GM23338 (cell line): Measurements from ENCODE around the gene TMEM273. TPM values are rescaled to one million over a fixed set of nuclear protein-coding genes. Genes with fewer than 3 reads are reported as not detected.

Experiments
- ATAC-seq: fragments of 200-7000 bp; cut with Tn5 transposase; 3 replicates; pipeline ENCODE4 v1.9.1; 2020
- DNase-seq: peaks from one replicate; pipeline ENCODE4 v3.0.0-alpha.2; 2015; ENCODE audit warnings: low spot score
- H2AFZ ChIP-seq: fragments of 200-600 bp; sonication (generic); 2 replicates; pipeline ENCODE4 v1.8.0; 2016; ENCODE audit warnings: antibody characterized with exemption, mild to moderate bottlenecking, moderate library complexity
- H3F3A ChIP-seq: fragments of 200-600 bp; sonication (generic); replicated peaks from 2 replicates; pipeline ENCODE4 v1.8.0; 2017; ENCODE audit warnings: antibody characterized with exemption, mixed run types, low read depth
- H3K27ac ChIP-seq: fragments of 200-600 bp; sonication (generic); 2 replicates; pipeline ENCODE4 v1.6.1; 2016; ENCODE audit warnings: low read depth
- H3K27me3 ChIP-seq: fragments of 200-600 bp; sonication (generic); 2 replicates; pipeline ENCODE4 v1.8.0; 2016; ENCODE audit warnings: mild to moderate bottlenecking, mixed run types, moderate library complexity; ENCODE audit not compliant: insufficient read depth
- H3K36me3 ChIP-seq: fragments of 200-600 bp; sonication (generic); 2 replicates; pipeline ENCODE4 v1.8.0; 2016; ENCODE audit warnings: mild to moderate bottlenecking; ENCODE audit not compliant: insufficient read depth
- H3K4me1 ChIP-seq: fragments of 200-600 bp; sonication (generic); 2 replicates; pipeline ENCODE4 v1.8.0; 2016; ENCODE audit warnings: mild to moderate bottlenecking, moderate library complexity; ENCODE audit not compliant: insufficient read depth
- H3K4me2 ChIP-seq: fragments of 200-600 bp; sonication (generic); 2 replicates; pipeline ENCODE4 v1.7.1; 2017; ENCODE audit warnings: mixed run types
- H3K4me3 ChIP-seq: fragments of 200-600 bp; sonication (generic); 2 replicates; pipeline ENCODE4 v1.6.1; 2016; ENCODE audit warnings: mixed run types
- H3K79me2 ChIP-seq: fragments of 200-600 bp; sonication (generic); replicated peaks from 2 replicates; pipeline ENCODE4 v1.8.0; 2017; ENCODE audit warnings: mild to moderate bottlenecking; ENCODE audit not compliant: insufficient read depth
- H3K9me2 ChIP-seq: fragments of 200-600 bp; sonication (generic); 2 replicates; pipeline ENCODE4 v1.8.0; 2017; ENCODE audit not compliant: insufficient read depth
- H4K20me1 ChIP-seq: fragments of 200-600 bp; sonication (generic); replicated peaks from 2 replicates; pipeline ENCODE4 v1.8.0; 2017; ENCODE audit warnings: mild to moderate bottlenecking; ENCODE audit not compliant: insufficient read depth
- H3K27ac Mint-ChIP-seq: 2 replicates; pipeline ENCODE4 v1.8.0; 2020; ENCODE audit warnings: inconsistent platforms, mild to moderate bottlenecking, moderate library complexity, mixed read lengths
- H3K27me3 Mint-ChIP-seq: 3 replicates; pipeline ENCODE4 v1.8.0; 2022; ENCODE audit warnings: low read depth, mild to moderate bottlenecking, moderate library complexity, mixed read lengths, inconsistent platforms; ENCODE audit not compliant: insufficient read depth, poor library complexity
- H3K36me3 Mint-ChIP-seq: 3 replicates; pipeline ENCODE4 v1.8.0; 2021; ENCODE audit warnings: low read depth, mild to moderate bottlenecking, inconsistent platforms, moderate library complexity, mixed read lengths
- H3K4me1 Mint-ChIP-seq: 3 replicates; pipeline ENCODE4 v1.8.0; 2020; ENCODE audit warnings: mild to moderate bottlenecking, inconsistent platforms, mixed read lengths
- H3K4me3 Mint-ChIP-seq: 3 replicates; pipeline ENCODE4 v1.8.0; 2021; ENCODE audit warnings: moderate library complexity, mild to moderate bottlenecking, inconsistent platforms, mixed read lengths
- H3K9me3 Mint-ChIP-seq: 3 replicates; pipeline ENCODE4 v1.8.0; 2020; ENCODE audit warnings: moderate library complexity, mild to moderate bottlenecking, inconsistent platforms, mixed read lengths
- CREB1 ChIP-seq: fragments of 250-450 bp; sonication (Bioruptor Pico); IDR thresholded peaks from 2 replicates; pipeline ENCODE4 v1.5.0; 2020; ENCODE audit warnings: low read depth, mild to moderate bottlenecking, moderate library complexity
- EZH2phosphoT487 ChIP-seq: fragments of 200-600 bp; sonication (generic); IDR thresholded peaks from one replicate; pipeline ENCODE4 v1.8.1; 2018; ENCODE audit warnings: antibody characterized with exemption; ENCODE audit not compliant: unreplicated experiment
- JUNB ChIP-seq: IDR thresholded peaks from one replicate; pipeline ENCODE4 v1.6.1; 2016; ENCODE audit warnings: antibody characterized with exemption; ENCODE audit not compliant: unreplicated experiment
- NANOG ChIP-seq: IDR thresholded peaks from 2 replicates; pipeline ENCODE4 v1.6.1; 2016; ENCODE audit warnings: antibody characterized with exemption, borderline replicate concordance
- POLR2AphosphoS5 ChIP-seq: IDR thresholded peaks from 2 replicates; pipeline ENCODE4 v1.6.1; 2016; ENCODE audit warnings: antibody characterized with exemption, low read depth
- STAT1 ChIP-seq: IDR thresholded peaks from one replicate; pipeline ENCODE4 v1.6.1; 2016; ENCODE audit warnings: antibody characterized with exemption; ENCODE audit not compliant: unreplicated experiment
- ZNF114 ChIP-seq: fragments of 250-450 bp; sonication (Bioruptor Pico); IDR thresholded peaks from 2 replicates; pipeline ENCODE4 v1.5.0; 2020; ENCODE audit warnings: mild to moderate bottlenecking, moderate library complexity
- ZNF331 ChIP-seq: fragments of 250-450 bp; sonication (Bioruptor Pico); IDR thresholded peaks from 2 replicates; pipeline ENCODE4 v1.5.0; 2020; ENCODE audit warnings: low read depth, mild to moderate bottlenecking, moderate library complexity
- polyA plus RNA-seq: library from polyadenylated mRNA; unstranded; fragments of >200 nt; fragmentation: Nextera tagmentation; extraction: Ambion mirVana; gene quantifications from 2 replicates; pipeline ENCODE4 v1.2.1, GENCODE V29; 2016
- total RNA-seq: library from RNA; depleted of rRNA; stranded (reverse); fragments of >200 nt; shearing (Covaris generic); gene quantifications from 2 replicates; pipeline ENCODE4 v1.2.3, GENCODE V29; 2014
- TF ChIP-seq, protein P1 (sequence below), 2 experiments: fragments of 200-600 bp in 1 of 2; sonication (generic) in 1 of 2; conservative IDR thresholded peaks; 2 replicates each; pipeline versions ENCODE4 v1.5.1 to v1.6.1; 2016 to 2017; ENCODE audit warnings: antibody characterized with exemption in 2 of 2, low read depth in 2 of 2, mild to moderate bottlenecking in 2 of 2, moderate library complexity in 1 of 2
- TF ChIP-seq, protein P2 (sequence below): IDR thresholded peaks from 2 replicates; pipeline ENCODE4 v1.6.1; 2016; ENCODE audit warnings: antibody characterized with exemption
- TF ChIP-seq, protein P3 (sequence below): IDR thresholded peaks from one replicate; pipeline ENCODE4 v1.6.1; 2018; ENCODE audit warnings: antibody characterized with exemption; ENCODE audit not compliant: unreplicated experiment
- TF ChIP-seq, protein P4 (sequence below): fragments of 250-450 bp; sonication (Bioruptor Pico); IDR thresholded peaks from 2 replicates; pipeline ENCODE4 v1.5.0; 2020; ENCODE audit warnings: mild to moderate bottlenecking, moderate library complexity

Gene TMEM273
- total and polyA plus RNA-seq, 2 experiments from 2014 or later: not detected

DNA sequence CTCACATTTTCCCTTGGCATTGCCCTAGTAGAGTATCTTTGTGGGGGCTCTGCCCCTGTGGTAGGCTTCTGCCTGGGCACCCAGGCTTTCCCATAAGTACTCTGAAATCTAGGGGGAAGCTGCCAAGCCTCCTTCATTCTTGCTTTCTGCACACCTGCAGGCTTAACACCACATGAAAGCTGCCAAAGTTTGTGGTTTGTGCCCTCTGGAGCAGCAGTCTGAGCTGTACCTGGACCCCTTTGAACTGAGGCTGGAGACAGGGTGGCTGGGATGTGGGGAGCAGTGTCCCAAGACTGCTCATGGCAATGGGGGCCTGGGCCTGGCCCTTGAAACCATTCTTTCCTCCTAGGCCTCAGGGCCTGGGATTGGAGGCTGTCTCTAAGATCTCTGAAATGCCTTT is 35.0 kb upstream of the TMEM273 start:
- TF ChIP-seq JUNB (no peak), EZH2phosphoT487 (no peak), CREB1 (CRISPR knock-in tag) (no peak), STAT1 (no peak), ZNF331 (CRISPR knock-in tag) (no peak), NANOG (no peak), ZNF114 (CRISPR knock-in tag) (no peak), POLR2AphosphoS5 (no peak)
- TF ChIP-seq, protein P1, sequence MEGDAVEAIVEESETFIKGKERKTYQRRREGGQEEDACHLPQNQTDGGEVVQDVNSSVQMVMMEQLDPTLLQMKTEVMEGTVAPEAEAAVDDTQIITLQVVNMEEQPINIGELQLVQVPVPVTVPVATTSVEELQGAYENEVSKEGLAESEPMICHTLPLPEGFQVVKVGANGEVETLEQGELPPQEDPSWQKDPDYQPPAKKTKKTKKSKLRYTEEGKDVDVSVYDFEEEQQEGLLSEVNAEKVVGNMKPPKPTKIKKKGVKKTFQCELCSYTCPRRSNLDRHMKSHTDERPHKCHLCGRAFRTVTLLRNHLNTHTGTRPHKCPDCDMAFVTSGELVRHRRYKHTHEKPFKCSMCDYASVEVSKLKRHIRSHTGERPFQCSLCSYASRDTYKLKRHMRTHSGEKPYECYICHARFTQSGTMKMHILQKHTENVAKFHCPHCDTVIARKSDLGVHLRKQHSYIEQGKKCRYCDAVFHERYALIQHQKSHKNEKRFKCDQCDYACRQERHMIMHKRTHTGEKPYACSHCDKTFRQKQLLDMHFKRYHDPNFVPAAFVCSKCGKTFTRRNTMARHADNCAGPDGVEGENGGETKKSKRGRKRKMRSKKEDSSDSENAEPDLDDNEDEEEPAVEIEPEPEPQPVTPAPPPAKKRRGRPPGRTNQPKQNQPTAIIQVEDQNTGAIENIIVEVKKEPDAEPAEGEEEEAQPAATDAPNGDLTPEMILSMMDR (conservative IDR thresholded peaks at IDR 0.05; ENCODE audit: low read depth in 2 of 2): no peak
- TF ChIP-seq, protein P2, sequence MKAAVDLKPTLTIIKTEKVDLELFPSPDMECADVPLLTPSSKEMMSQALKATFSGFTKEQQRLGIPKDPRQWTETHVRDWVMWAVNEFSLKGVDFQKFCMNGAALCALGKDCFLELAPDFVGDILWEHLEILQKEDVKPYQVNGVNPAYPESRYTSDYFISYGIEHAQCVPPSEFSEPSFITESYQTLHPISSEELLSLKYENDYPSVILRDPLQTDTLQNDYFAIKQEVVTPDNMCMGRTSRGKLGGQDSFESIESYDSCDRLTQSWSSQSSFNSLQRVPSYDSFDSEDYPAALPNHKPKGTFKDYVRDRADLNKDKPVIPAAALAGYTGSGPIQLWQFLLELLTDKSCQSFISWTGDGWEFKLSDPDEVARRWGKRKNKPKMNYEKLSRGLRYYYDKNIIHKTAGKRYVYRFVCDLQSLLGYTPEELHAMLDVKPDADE: no peak
- TF ChIP-seq, protein P3, sequence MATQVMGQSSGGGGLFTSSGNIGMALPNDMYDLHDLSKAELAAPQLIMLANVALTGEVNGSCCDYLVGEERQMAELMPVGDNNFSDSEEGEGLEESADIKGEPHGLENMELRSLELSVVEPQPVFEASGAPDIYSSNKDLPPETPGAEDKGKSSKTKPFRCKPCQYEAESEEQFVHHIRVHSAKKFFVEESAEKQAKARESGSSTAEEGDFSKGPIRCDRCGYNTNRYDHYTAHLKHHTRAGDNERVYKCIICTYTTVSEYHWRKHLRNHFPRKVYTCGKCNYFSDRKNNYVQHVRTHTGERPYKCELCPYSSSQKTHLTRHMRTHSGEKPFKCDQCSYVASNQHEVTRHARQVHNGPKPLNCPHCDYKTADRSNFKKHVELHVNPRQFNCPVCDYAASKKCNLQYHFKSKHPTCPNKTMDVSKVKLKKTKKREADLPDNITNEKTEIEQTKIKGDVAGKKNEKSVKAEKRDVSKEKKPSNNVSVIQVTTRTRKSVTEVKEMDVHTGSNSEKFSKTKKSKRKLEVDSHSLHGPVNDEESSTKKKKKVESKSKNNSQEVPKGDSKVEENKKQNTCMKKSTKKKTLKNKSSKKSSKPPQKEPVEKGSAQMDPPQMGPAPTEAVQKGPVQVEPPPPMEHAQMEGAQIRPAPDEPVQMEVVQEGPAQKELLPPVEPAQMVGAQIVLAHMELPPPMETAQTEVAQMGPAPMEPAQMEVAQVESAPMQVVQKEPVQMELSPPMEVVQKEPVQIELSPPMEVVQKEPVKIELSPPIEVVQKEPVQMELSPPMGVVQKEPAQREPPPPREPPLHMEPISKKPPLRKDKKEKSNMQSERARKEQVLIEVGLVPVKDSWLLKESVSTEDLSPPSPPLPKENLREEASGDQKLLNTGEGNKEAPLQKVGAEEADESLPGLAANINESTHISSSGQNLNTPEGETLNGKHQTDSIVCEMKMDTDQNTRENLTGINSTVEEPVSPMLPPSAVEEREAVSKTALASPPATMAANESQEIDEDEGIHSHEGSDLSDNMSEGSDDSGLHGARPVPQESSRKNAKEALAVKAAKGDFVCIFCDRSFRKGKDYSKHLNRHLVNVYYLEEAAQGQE: no peak
- TF ChIP-seq, protein P4, sequence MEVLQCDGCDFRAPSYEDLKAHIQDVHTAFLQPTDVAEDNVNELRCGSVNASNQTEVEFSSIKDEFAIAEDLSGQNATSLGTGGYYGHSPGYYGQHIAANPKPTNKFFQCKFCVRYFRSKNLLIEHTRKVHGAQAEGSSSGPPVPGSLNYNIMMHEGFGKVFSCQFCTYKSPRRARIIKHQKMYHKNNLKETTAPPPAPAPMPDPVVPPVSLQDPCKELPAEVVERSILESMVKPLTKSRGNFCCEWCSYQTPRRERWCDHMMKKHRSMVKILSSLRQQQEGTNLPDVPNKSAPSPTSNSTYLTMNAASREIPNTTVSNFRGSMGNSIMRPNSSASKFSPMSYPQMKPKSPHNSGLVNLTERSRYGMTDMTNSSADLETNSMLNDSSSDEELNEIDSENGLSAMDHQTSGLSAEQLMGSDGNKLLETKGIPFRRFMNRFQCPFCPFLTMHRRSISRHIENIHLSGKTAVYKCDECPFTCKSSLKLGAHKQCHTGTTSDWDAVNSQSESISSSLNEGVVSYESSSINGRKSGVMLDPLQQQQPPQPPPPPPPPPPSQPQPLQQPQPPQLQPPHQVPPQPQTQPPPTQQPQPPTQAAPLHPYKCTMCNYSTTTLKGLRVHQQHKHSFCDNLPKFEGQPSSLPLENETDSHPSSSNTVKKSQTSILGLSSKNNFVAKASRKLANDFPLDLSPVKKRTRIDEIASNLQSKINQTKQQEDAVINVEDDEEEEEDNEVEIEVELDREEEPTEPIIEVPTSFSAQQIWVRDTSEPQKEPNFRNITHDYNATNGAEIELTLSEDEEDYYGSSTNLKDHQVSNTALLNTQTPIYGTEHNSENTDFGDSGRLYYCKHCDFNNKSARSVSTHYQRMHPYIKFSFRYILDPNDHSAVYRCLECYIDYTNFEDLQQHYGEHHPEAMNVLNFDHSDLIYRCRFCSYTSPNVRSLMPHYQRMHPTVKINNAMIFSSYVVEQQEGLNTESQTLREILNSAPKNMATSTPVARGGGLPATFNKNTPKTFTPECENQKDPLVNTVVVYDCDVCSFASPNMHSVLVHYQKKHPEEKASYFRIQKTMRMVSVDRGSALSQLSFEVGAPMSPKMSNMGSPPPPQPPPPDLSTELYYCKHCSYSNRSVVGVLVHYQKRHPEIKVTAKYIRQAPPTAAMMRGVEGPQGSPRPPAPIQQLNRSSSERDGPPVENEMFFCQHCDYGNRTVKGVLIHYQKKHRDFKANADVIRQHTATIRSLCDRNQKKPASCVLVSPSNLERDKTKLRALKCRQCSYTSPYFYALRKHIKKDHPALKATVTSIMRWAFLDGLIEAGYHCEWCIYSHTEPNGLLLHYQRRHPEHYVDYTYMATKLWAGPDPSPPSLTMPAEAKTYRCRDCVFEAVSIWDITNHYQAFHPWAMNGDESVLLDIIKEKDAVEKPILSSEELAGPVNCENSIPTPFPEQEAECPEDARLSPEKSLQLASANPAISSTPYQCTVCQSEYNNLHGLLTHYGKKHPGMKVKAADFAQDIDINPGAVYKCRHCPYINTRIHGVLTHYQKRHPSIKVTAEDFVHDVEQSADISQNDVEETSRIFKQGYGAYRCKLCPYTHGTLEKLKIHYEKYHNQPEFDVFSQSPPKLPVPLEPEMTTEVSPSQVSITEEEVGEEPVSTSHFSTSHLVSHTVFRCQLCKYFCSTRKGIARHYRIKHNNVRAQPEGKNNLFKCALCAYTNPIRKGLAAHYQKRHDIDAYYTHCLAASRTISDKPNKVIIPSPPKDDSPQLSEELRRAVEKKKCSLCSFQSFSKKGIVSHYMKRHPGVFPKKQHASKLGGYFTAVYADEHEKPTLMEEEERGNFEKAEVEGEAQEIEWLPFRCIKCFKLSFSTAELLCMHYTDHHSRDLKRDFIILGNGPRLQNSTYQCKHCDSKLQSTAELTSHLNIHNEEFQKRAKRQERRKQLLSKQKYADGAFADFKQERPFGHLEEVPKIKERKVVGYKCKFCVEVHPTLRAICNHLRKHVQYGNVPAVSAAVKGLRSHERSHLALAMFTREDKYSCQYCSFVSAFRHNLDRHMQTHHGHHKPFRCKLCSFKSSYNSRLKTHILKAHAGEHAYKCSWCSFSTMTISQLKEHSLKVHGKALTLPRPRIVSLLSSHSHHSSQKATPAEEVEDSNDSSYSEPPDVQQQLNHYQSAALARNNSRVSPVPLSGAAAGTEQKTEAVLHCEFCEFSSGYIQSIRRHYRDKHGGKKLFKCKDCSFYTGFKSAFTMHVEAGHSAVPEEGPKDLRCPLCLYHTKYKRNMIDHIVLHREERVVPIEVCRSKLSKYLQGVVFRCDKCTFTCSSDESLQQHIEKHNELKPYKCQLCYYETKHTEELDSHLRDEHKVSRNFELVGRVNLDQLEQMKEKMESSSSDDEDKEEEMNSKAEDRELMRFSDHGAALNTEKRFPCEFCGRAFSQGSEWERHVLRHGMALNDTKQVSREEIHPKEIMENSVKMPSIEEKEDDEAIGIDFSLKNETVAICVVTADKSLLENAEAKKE (CRISPR knock-in tag): no peak
- no peaks in the 10 kb centered on the region for H3K27me3 ChIP-seq
- no peaks in the 10 kb centered on the region; the same call in 2 of the 3 replicates for H3K36me3 Mint-ChIP-seq
- ATAC-seq (no peak), DNase-seq (no peak)
- H3K27ac Mint-ChIP-seq: no peak overlapping the region
- H3K4me2 ChIP-seq: no peak overlapping the region
- H3K36me3 ChIP-seq: no peaks in the 10 kb centered on the region
- H3K79me2 ChIP-seq: no peaks in the 10 kb centered on the region
- no peak overlapping the region for H3K27ac ChIP-seq
- no peaks in the 10 kb centered on the region for H4K20me1 ChIP-seq
- H3K4me1 ChIP-seq: no peaks in the 10 kb centered on the region
- no peaks in the 10 kb centered on the region for H3F3A ChIP-seq
- H3K9me2 ChIP-seq: no peaks in the 10 kb centered on the region; the same call in 1 of the 2 replicates
- no peak overlapping the region for H3K4me3 Mint-ChIP-seq
- H3K4me1 Mint-ChIP-seq: no peaks in the 10 kb centered on the region; the same call in 2 of the 3 replicates
- H3K9me3 Mint-ChIP-seq: no peaks in the 10 kb centered on the region
- H3K27me3 Mint-ChIP-seq: peaks cover 3% of the 10 kb centered on the region
- no peak overlapping the region for H2AFZ ChIP-seq
- H3K4me3 ChIP-seq: no peak overlapping the region
